Body of pancreas (tissue), 4 donors: ENCODE measurements around the gene TIFAB.

Source experiments
- POLR2A ChIP-seq, 3 donors: fragments of 450-650 bp; IDR thresholded peaks; one replicate each; pipeline ENCODE4 v1.6.1; 2016; ENCODE audit warnings: antibody characterized with exemption in 3 of 3, mild to moderate bottlenecking in 2 of 3
- TF ChIP-seq, protein P1 (sequence below), 7 experiments: fragments of 450-650 bp in 4 of 7; fragments of 200-600 bp in 3 of 7; sonication (generic) in 3 of 7; IDR thresholded peaks; one replicate each; pipeline ENCODE4 v1.5.1; 2016 to 2019; ENCODE audit warnings: antibody characterized with exemption in 7 of 7

DNA sequence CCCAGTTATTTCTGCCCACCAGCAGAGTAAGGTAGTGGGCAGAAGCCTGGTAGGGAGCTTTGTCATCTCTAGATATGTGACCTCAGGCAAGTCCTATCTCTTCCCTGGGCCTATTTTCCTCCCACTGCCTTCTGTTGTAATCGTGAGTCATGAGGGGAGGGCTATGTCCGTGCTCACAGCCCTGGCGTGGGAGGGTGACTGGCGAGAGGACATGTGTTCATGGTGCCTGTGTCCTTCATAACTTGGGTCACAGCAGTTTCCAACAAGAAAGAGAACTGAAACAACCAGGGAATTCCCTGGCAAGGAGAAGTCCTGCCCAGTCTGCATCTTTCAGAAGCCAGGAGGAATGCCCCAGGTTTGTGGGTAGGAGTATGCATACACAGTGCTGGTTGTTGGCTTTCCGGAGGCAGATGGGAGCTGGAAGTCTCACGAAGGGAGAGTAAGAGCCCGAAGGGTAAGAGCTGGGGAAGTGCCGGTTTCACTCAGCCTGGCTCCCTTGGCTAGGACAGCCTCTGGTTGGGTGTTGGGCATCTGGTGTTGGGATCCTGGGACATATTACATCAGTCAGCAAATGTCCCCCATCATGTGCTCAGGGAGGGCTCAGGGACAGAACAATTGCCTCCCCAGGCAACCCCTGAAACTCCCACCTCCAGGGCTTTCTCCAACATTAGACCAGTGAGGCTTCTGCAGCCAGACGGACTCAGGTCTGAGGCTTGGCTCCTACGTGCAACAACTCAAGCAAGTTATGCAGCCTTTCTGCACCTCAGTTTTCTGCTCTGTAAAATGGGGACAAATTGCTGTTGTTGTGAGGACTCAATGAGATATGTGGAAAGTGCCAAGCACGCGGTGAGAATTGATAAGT, 4.3 kb upstream of the TIFAB start:
- TF ChIP-seq, protein P1, sequence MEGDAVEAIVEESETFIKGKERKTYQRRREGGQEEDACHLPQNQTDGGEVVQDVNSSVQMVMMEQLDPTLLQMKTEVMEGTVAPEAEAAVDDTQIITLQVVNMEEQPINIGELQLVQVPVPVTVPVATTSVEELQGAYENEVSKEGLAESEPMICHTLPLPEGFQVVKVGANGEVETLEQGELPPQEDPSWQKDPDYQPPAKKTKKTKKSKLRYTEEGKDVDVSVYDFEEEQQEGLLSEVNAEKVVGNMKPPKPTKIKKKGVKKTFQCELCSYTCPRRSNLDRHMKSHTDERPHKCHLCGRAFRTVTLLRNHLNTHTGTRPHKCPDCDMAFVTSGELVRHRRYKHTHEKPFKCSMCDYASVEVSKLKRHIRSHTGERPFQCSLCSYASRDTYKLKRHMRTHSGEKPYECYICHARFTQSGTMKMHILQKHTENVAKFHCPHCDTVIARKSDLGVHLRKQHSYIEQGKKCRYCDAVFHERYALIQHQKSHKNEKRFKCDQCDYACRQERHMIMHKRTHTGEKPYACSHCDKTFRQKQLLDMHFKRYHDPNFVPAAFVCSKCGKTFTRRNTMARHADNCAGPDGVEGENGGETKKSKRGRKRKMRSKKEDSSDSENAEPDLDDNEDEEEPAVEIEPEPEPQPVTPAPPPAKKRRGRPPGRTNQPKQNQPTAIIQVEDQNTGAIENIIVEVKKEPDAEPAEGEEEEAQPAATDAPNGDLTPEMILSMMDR (IDR thresholded peaks at IDR 0.05) = no peak
- no peak for TF ChIP-seq POLR2A (IDR thresholded peaks at IDR 0.05)
